Calu3 (cell line): ENCODE results near the gene HIVEP3. TPM values are rescaled to one million over a fixed set of nuclear protein-coding genes. Genes with fewer than 3 reads are reported as not detected.

ENCODE experiments used
- BruUV-seq: library from RNA; stranded (reverse); fragments of 400-500 nt; replicated peaks from 2 replicates; lab custom pipeline; 2021; lab: Mats Ljungman, UMichigan
- CTCF ChIA-PET: fragments of 300-600 bp; sonication (Branson Sonifier 250); formaldehyde crosslinking; loops from one replicate; lab custom pipeline; 2022; ENCODE audit warnings: antibody characterized with exemption; lab: Charles Lee
- DNase-seq: peaks from one replicate; pipeline ENCODE4 v3.0.0; 2022
- H3K27ac Mint-ChIP-seq: one replicate; pipeline ENCODE4 v1.8.0; 2022; ENCODE audit warnings: mixed read lengths; ENCODE audit not compliant: unreplicated experiment
- H3K27me3 Mint-ChIP-seq: one replicate; pipeline ENCODE4 v1.8.0; 2022; ENCODE audit warnings: mixed read lengths; ENCODE audit not compliant: unreplicated experiment
- H3K36me3 Mint-ChIP-seq: one replicate; pipeline ENCODE4 v1.8.0; 2022; ENCODE audit warnings: mild to moderate bottlenecking, moderate library complexity, mixed read lengths; ENCODE audit not compliant: insufficient read depth, unreplicated experiment
- H3K4me1 Mint-ChIP-seq: one replicate; pipeline ENCODE4 v1.8.0; 2022; ENCODE audit warnings: mild to moderate bottlenecking, low read depth, mixed read lengths; ENCODE audit not compliant: unreplicated experiment
- H3K4me3 Mint-ChIP-seq: one replicate; pipeline ENCODE4 v1.8.0; 2022; ENCODE audit warnings: mild to moderate bottlenecking, low read depth, moderate library complexity, mixed read lengths; ENCODE audit not compliant: unreplicated experiment
- H3K9me3 Mint-ChIP-seq: one replicate; pipeline ENCODE4 v1.8.0; 2022; ENCODE audit warnings: low read depth, mixed read lengths; ENCODE audit not compliant: unreplicated experiment
- CTCF ChIP-seq: fragments of 200-600 bp; IDR thresholded peaks from one replicate; pipeline ENCODE4 v1.8.0; 2022; ENCODE audit warnings: antibody characterized with exemption; ENCODE audit not compliant: unreplicated experiment
- intact Hi-C: fragments of 100-400 bp; cut with micrococcal nuclease; formaldehyde crosslinking; loops from one replicate; pipeline ENCODE4 v1.10.0; 2022; ENCODE audit not compliant: unreplicated experiment
- total RNA-seq: library from RNA; stranded (reverse); gene quantifications from 2 replicates; pipeline ENCODE4 v1.2.3, GENCODE V29; 2022

Gene HIVEP3
- total RNA-seq, 1 experiment from 2014 or later: 9.0 TPM

- BruUV-seq: no TSS peak
- Mint-ChIP-seq H3K9me3 (no peaks in the 10 kb centered on the region), H3K27me3 (no peaks in the 10 kb centered on the region), H3K4me3 (no peak overlapping the region), H3K4me1 (peaks cover 76% of the 10 kb centered on the region), H3K27ac (no peak overlapping the region), H3K36me3 (peaks cover 13% of the 10 kb centered on the region)
- intact Hi-C loops: no loop called here
- no peak for DNase-seq
- CTCF ChIA-PET: no interaction called here
- TF ChIP-seq CTCF: no peak
Observed at GRCh38 chr1:41957568-41957967, 38.8 kb upstream of the HIVEP3 start.

- intact Hi-C loops: loop anchor here (2.0 kb wide), 1 partner anchor 49 kb away; no protein-coding TSS in a partner anchor
- no peaks in the 10 kb centered on the region for H3K9me3 Mint-ChIP-seq
- peaks cover 13% of the 10 kb centered on the region for H3K36me3 Mint-ChIP-seq
- CTCF ChIA-PET: interaction anchor here (0.6 to 1.7 kb wide), 4 partner anchors 20 to 1116 kb away, joined by 3 to 10 read pairs (median 4); partner anchors contain the start of gene HIVEP3
- DNase-seq: peak; percentile 68
- H3K27me3 Mint-ChIP-seq: no peaks in the 10 kb centered on the region
- peak overlapping the region; percentile 56 for H3K4me3 Mint-ChIP-seq
- peak overlapping the region; percentile 85 for H3K27ac Mint-ChIP-seq
- TF ChIP-seq CTCF: no peak
- H3K4me1 Mint-ChIP-seq: peaks cover 89% of the 10 kb centered on the region
- BruUV-seq: TSS peak; percentile 84
Observed at GRCh38 chr1:41955461-41956159, 36.9 kb upstream of the HIVEP3 start.

- no peaks in the 10 kb centered on the region for H3K27me3 Mint-ChIP-seq
- peak overlapping the region; percentile 56 for H3K4me3 Mint-ChIP-seq
- DNase-seq: peak; percentile 63
- no peak for TF ChIP-seq CTCF
- no peaks in the 10 kb centered on the region for H3K9me3 Mint-ChIP-seq
- intact Hi-C loops: loop anchor here (2.0 kb wide), 1 partner anchor 50 kb away; no protein-coding TSS in a partner anchor
- CTCF ChIA-PET: interaction anchor here (0.7 to 1.7 kb wide), 4 partner anchors 19 to 203 kb away, joined by 3 to 10 read pairs (median 3); partner anchors contain the start of gene HIVEP3
- H3K36me3 Mint-ChIP-seq: peaks cover 13% of the 10 kb centered on the region
- no TSS peak for BruUV-seq
- H3K27ac Mint-ChIP-seq: peak overlapping the region; percentile 85
- peaks cover 80% of the 10 kb centered on the region for H3K4me1 Mint-ChIP-seq
Observed at GRCh38 chr1:41954533-41954944, 35.8 kb upstream of the HIVEP3 start.

GRCh38 chr1:41953291-41953690 is 34.6 kb upstream of the HIVEP3 start:
- TF ChIP-seq CTCF: no peak
- Mint-ChIP-seq H3K36me3 (peaks cover 13% of the 10 kb centered on the region), H3K9me3 (no peaks in the 10 kb centered on the region), H3K27me3 (no peaks in the 10 kb centered on the region), H3K27ac (peak overlapping the region; percentile 85), H3K4me1 (peaks cover 85% of the 10 kb centered on the region), H3K4me3 (no peak overlapping the region)
- intact Hi-C loops: no loop called here
- CTCF ChIA-PET: no interaction called here
- no TSS peak for BruUV-seq
- no peak for DNase-seq
